Breast epithelium (tissue), 4 donors: Measurements from ENCODE around the gene CCIN. TPM values are rescaled to one million over a fixed set of nuclear protein-coding genes. Genes with fewer than 3 reads are reported as not detected.
"Not testable (repeated sequence)": the region's sequence is repeated elsewhere in the genome, so short reads cannot be mapped to it uniquely, and the experiment has no call there.

Experiments used
- DNase-seq, 2 donors: peaks; one replicate each; pipeline ENCODE4 v3.0.0-alpha.2; 2019; ENCODE audit warnings: low spot score in 2 of 2
- H3K27ac ChIP-seq, 2 donors: fragments of 200-600 bp; sonication (generic) in 1 of 2; one replicate each; pipeline ENCODE4 v1.5.1; 2016 to 2019; ENCODE audit warnings: mild to moderate bottlenecking in 1 of 2
- H3K27me3 ChIP-seq, 2 donors: fragments of 200-600 bp; sonication (generic) in 1 of 2; one replicate each; pipeline versions ENCODE4 v1.5.1 to v1.6.0; 2017 to 2019; ENCODE audit warnings: control low read depth in 1 of 2, mild to moderate bottlenecking in 1 of 2
- H3K36me3 ChIP-seq: fragments of 200-600 bp; one replicate; pipeline ENCODE4 v1.5.1; 2019
- H3K4me1 ChIP-seq, 2 donors: fragments of 200-600 bp; sonication (generic); one replicate each; pipeline ENCODE4 v1.5.1; 2016 to 2019; ENCODE audit warnings: control low read depth in 1 of 2
- H3K4me3 ChIP-seq, 3 donors: fragments of 200-600 bp; sonication (generic); 1 replicate in 2 of 3; 2 replicates in 1 of 3; pipeline ENCODE4 v1.5.1; 2016 to 2019; ENCODE audit warnings: mild to moderate bottlenecking in 3 of 3, moderate library complexity in 2 of 3
- H3K9me3 ChIP-seq, 2 donors: fragments of 200-600 bp; sonication (generic) in 1 of 2; one replicate each; pipeline ENCODE4 v1.5.1; 2016 to 2019; ENCODE audit warnings: control low read depth in 1 of 2
- POLR2A ChIP-seq: fragments of 450-650 bp; IDR thresholded peaks from one replicate; pipeline ENCODE4 v1.6.1; 2016; ENCODE audit warnings: antibody characterized with exemption, mild to moderate bottlenecking, moderate library complexity
- POLR2AphosphoS5 ChIP-seq, 3 donors: sonication (generic); formaldehyde crosslinking; IDR thresholded peaks; one replicate each; pipeline ENCODE4 v1.6.1; 2017; ENCODE audit warnings: antibody characterized with exemption in 3 of 3
- intact Hi-C: fragments of 100-400 bp; cut with DNase I; formaldehyde crosslinking; loops from one replicate; pipeline ENCODE4 v1.15.1; 2023; ENCODE audit warnings: low total_unique reads
- total RNA-seq, 3 donors: library from RNA; depleted of rRNA; stranded (reverse); fragments of >200 nt; gene quantifications; one replicate each; pipeline ENCODE4 v1.1.0, GENCODE V29; 2016
- TF ChIP-seq, protein P1 (sequence below), 3 donors: fragments of 450-650 bp; IDR thresholded peaks; one replicate each; pipeline ENCODE4 v1.5.1; 2016 to 2017; ENCODE audit warnings: antibody characterized with exemption in 3 of 3, mild to moderate bottlenecking in 3 of 3, moderate library complexity in 3 of 3

CCIN gene
- total RNA-seq, 3 donors from 2014 or later = 0.80 TPM; not detected in 2

DNA sequence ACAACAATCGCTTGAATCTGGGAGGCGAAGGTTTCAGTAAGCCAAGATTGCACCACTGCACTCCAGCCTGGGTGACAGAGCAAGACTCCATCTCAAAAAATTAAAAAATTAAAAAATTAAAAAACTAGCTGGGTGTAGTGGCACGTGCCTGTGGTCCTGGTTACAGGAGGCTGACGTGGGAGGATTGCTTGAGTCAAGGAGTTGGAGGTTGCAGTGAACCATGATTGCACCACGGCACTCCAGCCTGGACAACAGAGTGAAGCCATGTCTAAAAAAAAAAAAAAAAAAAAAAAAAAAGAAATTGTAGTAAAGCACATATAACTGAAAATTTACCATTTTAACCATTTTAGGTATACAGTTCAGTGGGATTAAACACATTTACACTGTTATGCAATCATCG is 13.1 kb upstream of the CCIN start:
- DNase-seq = no peak
- intact Hi-C loops = no loop called here
- TF ChIP-seq POLR2AphosphoS5 (IDR thresholded peaks at IDR 0.05) (no peak), POLR2A (no peak)
- TF ChIP-seq, protein P1, sequence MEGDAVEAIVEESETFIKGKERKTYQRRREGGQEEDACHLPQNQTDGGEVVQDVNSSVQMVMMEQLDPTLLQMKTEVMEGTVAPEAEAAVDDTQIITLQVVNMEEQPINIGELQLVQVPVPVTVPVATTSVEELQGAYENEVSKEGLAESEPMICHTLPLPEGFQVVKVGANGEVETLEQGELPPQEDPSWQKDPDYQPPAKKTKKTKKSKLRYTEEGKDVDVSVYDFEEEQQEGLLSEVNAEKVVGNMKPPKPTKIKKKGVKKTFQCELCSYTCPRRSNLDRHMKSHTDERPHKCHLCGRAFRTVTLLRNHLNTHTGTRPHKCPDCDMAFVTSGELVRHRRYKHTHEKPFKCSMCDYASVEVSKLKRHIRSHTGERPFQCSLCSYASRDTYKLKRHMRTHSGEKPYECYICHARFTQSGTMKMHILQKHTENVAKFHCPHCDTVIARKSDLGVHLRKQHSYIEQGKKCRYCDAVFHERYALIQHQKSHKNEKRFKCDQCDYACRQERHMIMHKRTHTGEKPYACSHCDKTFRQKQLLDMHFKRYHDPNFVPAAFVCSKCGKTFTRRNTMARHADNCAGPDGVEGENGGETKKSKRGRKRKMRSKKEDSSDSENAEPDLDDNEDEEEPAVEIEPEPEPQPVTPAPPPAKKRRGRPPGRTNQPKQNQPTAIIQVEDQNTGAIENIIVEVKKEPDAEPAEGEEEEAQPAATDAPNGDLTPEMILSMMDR (IDR thresholded peaks at IDR 0.05) = no peak
- H3K4me1 ChIP-seq = no peaks in the 10 kb centered on the region
- H3K9me3 ChIP-seq = no peaks in the 10 kb centered on the region
- no peaks in the 10 kb centered on the region for H3K36me3 ChIP-seq
- no peaks in the 10 kb centered on the region for H3K27me3 ChIP-seq
- H3K27ac ChIP-seq = no peak overlapping the region
- no peak overlapping the region for H3K4me3 ChIP-seq

DNA sequence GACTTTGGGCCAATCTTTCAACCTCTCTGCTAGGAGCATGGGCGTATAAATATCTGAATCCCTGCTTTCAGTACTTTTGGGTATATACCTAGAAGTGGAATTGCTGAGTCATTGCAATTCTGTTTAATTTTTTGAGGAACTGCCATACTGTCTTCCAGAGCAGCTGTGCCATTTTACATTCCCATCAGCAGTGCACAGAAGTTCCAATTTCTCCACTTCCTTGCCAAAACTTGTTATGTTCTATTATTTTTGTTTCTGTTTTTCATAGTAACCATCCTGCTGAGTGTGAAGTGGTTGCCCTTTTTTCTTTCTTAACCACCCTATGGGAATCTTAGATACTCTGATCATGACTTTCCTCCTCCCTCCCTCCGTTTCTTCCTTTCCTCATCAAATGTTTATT is 11.1 kb upstream of the CCIN start:
- Histone ChIP-seq H3K27me3 (no peaks in the 10 kb centered on the region), H3K27ac (no peak overlapping the region), H3K36me3 (no peaks in the 10 kb centered on the region), H3K9me3 (no peaks in the 10 kb centered on the region), H3K4me1 (no peaks in the 10 kb centered on the region), H3K4me3 (no peak overlapping the region)
- TF ChIP-seq, protein P1 (IDR thresholded peaks at IDR 0.05) = no peak
- TF ChIP-seq POLR2A (no peak), POLR2AphosphoS5 (IDR thresholded peaks at IDR 0.05) (no peak)
- intact Hi-C loops = no loop called here
- DNase-seq = no peak

DNA sequence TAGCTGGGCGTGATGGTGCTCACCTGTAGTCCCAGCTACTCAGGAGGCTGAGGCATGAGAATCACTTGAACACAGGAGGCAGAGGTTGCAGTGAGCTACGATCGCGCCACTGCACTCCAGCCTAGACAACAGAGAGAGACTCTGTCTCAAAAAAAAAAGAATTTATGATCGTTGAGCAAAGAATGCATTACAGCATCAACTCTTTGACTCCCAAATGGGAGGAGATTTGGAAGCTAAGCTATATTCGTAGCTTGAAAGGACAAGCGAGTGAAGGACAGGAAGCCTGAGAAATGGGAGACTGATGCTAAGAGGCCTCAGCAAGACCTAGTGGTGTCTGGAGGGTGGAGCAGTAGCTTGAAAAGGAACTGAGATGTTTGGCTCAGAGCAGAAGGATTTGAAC is 10.3 kb upstream of the CCIN start:
- H3K4me1 ChIP-seq = no peaks in the 10 kb centered on the region
- H3K27me3 ChIP-seq = no peaks in the 10 kb centered on the region
- no peaks in the 10 kb centered on the region for H3K9me3 ChIP-seq
- no peaks in the 10 kb centered on the region for H3K36me3 ChIP-seq
- peak overlapping the region in 1 of 2 donors; percentile 43 for H3K27ac ChIP-seq
- TF ChIP-seq POLR2A (no peak), POLR2AphosphoS5 (IDR thresholded peaks at IDR 0.05) (no peak)
- TF ChIP-seq, protein P1 (IDR thresholded peaks at IDR 0.05) = no peak
- no peak for DNase-seq
- H3K4me3 ChIP-seq = no peak overlapping the region
- intact Hi-C loops = no loop called here

DNA sequence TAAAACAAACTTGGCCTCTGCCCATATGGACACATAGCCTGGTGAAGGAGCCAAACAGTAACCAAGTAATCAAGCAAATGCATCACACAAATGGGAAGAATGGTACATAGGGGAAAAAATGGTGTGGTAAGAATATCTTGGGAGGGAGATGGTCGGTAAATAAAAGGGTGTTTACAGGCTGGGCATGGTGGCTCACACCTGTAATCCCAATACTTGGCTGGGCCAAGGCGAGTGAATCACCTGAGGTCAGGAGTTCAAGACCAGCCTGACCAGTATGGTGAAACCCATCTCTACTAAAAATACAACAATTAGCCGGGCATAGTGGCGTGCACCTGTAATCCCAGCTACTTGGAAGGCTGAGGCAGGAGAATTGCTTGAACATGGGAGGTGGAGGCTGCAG is 9.7 kb upstream of the CCIN start:
- H3K9me3 ChIP-seq, DNase-seq, intact Hi-C loops, H3K27me3 ChIP-seq, H3K4me1 ChIP-seq, H3K4me3 ChIP-seq, H3K36me3 ChIP-seq: not testable (repeated sequence)
- peak overlapping the region in 1 of 2 donors; percentile 43 for H3K27ac ChIP-seq

DNA sequence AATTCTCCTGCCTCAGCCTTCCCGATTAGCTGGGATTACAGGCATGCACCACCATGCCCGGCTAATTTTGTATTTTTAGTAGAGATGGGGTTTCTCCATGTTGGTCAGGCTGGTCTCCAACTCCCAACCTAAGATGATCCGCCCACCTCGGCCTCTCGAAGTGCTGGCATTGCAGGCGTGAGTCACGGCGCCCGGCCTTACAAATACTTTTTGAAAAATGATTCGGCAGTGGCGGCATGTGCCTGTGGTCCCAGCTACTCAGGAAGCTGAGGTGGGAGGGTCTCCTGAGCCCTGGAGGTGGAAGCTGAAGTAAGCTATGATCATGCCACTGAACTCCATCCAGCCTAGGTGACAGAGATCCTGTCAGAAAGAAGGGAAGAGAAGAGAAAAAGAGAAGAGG is 9.1 kb upstream of the CCIN start:
- intact Hi-C loops = loop anchor here (10.0 kb wide), 1 partner anchor 55 kb away; no protein-coding TSS in a partner anchor
- not testable (repeated sequence) for DNase-seq, H3K27me3 ChIP-seq, H3K36me3 ChIP-seq, H3K4me3 ChIP-seq, H3K9me3 ChIP-seq, H3K27ac ChIP-seq, H3K4me1 ChIP-seq

DNA sequence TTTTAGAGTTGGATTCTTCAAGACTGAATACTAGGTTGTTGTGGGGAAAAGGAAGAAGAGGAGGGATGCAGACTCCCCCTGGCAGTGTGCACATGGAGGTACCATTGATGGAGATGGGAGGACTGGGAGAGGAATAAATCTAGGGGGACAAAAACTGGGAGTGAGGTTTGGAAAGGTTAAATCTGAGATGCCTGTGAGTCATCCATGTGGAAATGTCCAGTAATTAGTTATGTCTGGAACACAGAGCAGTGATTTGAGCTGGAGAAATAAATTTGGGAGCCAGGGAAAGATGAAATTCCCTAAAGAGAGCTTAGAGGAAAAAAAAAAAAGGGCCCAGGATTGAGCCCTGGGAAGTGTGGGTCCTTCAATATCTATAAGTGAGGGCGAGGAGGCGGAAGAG is 8.0 kb upstream of the CCIN start:
- no peaks in the 10 kb centered on the region for H3K9me3 ChIP-seq
- no peak for DNase-seq
- H3K4me1 ChIP-seq = no peaks in the 10 kb centered on the region
- H3K27me3 ChIP-seq = no peaks in the 10 kb centered on the region
- intact Hi-C loops = loop anchor here (10.0 kb wide), 1 partner anchor 56 kb away; no protein-coding TSS in a partner anchor
- no peak overlapping the region for H3K4me3 ChIP-seq
- no peak for TF ChIP-seq POLR2A
- TF ChIP-seq POLR2AphosphoS5 (IDR thresholded peaks at IDR 0.05) = no peak
- TF ChIP-seq, protein P1 (IDR thresholded peaks at IDR 0.05) = no peak
- no peaks in the 10 kb centered on the region for H3K36me3 ChIP-seq
- H3K27ac ChIP-seq = peak overlapping the region; percentile 57 to 84
